SH-SY5Y (cell line): Measurements from ENCODE around the gene TPRN.

ENCODE experiments used
- GATA2 ChIP-seq: IDR thresholded peaks from 2 replicates; pipeline ENCODE4 v1.6.1; 2011; ENCODE audit warnings: mild to moderate bottlenecking, low read depth, low read length
- GATA3 ChIP-seq: IDR thresholded peaks from 2 replicates; pipeline ENCODE4 v1.6.1; 2011; ENCODE audit warnings: low read depth, mild to moderate bottlenecking, low read length, moderate library complexity

DNA sequence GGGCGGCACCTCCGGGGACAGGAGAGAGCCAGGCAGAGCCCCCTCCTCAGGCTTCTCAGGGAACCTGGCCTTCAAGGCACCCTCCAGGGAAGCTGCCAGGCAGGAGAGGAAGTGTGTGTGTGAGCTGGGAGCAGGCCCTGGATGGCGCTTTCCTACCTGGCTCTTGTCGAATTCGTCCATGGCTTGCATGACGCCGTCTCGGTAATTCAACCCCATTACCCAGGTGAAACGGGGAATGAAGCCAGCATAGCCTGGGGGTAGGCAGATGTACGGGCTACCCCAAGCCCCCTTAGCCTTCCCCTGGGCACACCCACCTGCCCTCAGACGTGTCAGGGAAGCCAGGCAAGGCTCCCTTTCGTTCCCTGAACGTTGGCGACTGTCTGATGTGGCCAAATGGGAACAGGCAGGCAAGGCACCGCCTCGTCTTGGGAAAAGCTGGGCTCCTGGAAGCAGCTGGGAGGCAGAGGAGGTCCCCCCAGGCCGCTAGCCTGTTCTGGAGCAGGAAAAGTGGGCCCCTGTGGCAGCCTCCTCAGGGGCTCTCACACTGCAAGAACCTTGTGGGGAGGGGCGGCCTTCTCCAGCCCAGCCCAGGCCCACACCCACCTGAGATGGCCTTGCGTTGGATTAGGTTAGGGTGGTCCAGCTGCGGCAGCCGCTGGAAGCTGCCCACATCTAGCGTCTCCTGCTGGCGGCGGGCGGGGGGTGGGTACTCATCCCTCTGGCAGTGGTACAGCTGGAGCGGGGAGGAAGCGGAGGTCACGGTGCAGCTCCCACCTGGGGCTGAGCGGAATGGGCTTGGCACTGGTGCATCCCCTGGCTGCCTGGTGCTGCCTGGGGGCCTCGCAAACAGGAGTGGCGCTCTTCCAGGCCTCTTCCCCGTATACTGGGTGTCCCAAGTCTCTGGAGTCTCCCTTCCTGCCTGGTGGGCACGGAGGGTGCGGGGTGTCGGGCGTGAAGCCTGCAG, 44.2 kb upstream of the TPRN start:
- TF ChIP-seq GATA3 (no peak), GATA2 (no peak)
